Endothelial cell of umbilical vein (primary cell): Measurements from ENCODE around the gene REPIN1. TPM values are rescaled to one million over a fixed set of nuclear protein-coding genes. Genes with fewer than 3 reads are reported as not detected.

Experiments
- BruUV-seq: library from RNA; stranded (reverse); fragments of 400-500 nt; replicated peaks from 2 replicates; lab custom pipeline; 2021; lab: Mats Ljungman, UMichigan
- CTCF ChIA-PET: fragments of 300-600, 350-600 bp; sonication (Branson Sonifier 250); formaldehyde crosslinking; loops from one replicate; lab custom pipeline; 2021; ENCODE audit warnings: antibody characterized with exemption, inconsistent platforms; lab: Charles Lee
- POLR2A ChIA-PET: fragments of 300-600, 350-600 bp; sonication (Branson Sonifier 250); formaldehyde crosslinking; loops from one replicate; lab custom pipeline; 2021; ENCODE audit warnings: antibody characterized with exemption, inconsistent platforms; lab: Charles Lee
- DNase-seq: peaks from one replicate; pipeline ENCODE4 v3.0.0-alpha.2; 2011; ENCODE audit warnings: low read depth, low spot score
- FAIRE-seq: peaks from 2 replicates; lab custom pipeline; 2011; peaks lifted over from hg19 to GRCh38; lab: Jason Lieb, UNC
- H2AFZ ChIP-seq: 2 replicates; pipeline ENCODE4 v1.6.0; 2012; ENCODE audit warnings: low read depth, low read length, control low read depth, inconsistent platforms
- H3K27ac ChIP-seq: 2 replicates; pipeline ENCODE4 v1.5.1; 2011; ENCODE audit warnings: low read depth, mild to moderate bottlenecking, control low read depth, low read length, moderate library complexity; ENCODE audit not compliant: insufficient read depth
- H3K27me3 ChIP-seq, 2 experiments: 2 replicates each; pipeline versions ENCODE4 v1.6.0 to v1.6.1; 2011; ENCODE audit warnings: low read length in 2 of 2, mixed read lengths in 1 of 2; ENCODE audit not compliant: control insufficient read depth in 2 of 2, insufficient read depth in 2 of 2
- H3K36me3 ChIP-seq, 2 experiments: 2 replicates in 1 of 2; 3 replicates in 1 of 2; pipeline ENCODE4 v1.5.1; 2011; ENCODE audit warnings: low read length in 2 of 2, mild to moderate bottlenecking in 1 of 2, moderate library complexity in 1 of 2; ENCODE audit not compliant: control insufficient read depth in 2 of 2, insufficient read depth in 2 of 2; ENCODE audit errors: extremely low read depth in 1 of 2
- H3K4me1 ChIP-seq: 3 replicates; pipeline ENCODE4 v1.5.1; 2011; ENCODE audit warnings: mild to moderate bottlenecking, low read length; ENCODE audit not compliant: control insufficient read depth, insufficient read depth; ENCODE audit errors: extremely low read depth
- H3K4me2 ChIP-seq: 2 replicates; pipeline ENCODE4 v1.6.1; 2011; ENCODE audit warnings: low read length, control low read depth, mixed read lengths; ENCODE audit not compliant: insufficient read depth
- H3K4me3 ChIP-seq, 3 experiments: fragments of 200-600 bp in 1 of 3; sonication (generic), shearing (Covaris generic) in 1 of 3; replicated peaks in 1 of 3; 2 replicates each; pipeline ENCODE4 v1.5.1; 2011 to 2016; ENCODE audit warnings: control low read depth in 3 of 3, low read length in 3 of 3, mild to moderate bottlenecking in 2 of 3, inconsistent platforms in 1 of 3, low read depth in 1 of 3, moderate library complexity in 1 of 3; ENCODE audit not compliant: insufficient read depth in 1 of 3
- H3K79me2 ChIP-seq: 2 replicates; pipeline ENCODE4 v1.6.0; 2012; ENCODE audit warnings: low read length, inconsistent platforms; ENCODE audit not compliant: control insufficient read depth, insufficient read depth
- H3K9ac ChIP-seq: replicated peaks from 2 replicates; pipeline ENCODE3; 2011; ENCODE audit warnings: low read length, control low read depth; ENCODE audit not compliant: insufficient read depth; ENCODE audit errors: extremely low read depth
- H3K9me1 ChIP-seq: replicated peaks from 3 replicates; pipeline ENCODE4 v1.6.0; 2011; ENCODE audit warnings: mild to moderate bottlenecking, low read length; ENCODE audit not compliant: control insufficient read depth, insufficient read depth; ENCODE audit errors: extremely low read depth
- H3K9me3 ChIP-seq: replicated peaks from 2 replicates; pipeline ENCODE4 v1.5.1; 2012; ENCODE audit warnings: low read length, inconsistent platforms; ENCODE audit not compliant: control insufficient read depth, insufficient read depth
- H4K20me1 ChIP-seq: replicated peaks from 2 replicates; pipeline ENCODE3; 2011; ENCODE audit warnings: mild to moderate bottlenecking, low read length; ENCODE audit not compliant: control insufficient read depth, insufficient read depth; ENCODE audit errors: extremely low read depth
- EZH2 ChIP-seq: IDR thresholded peaks from 2 replicates; pipeline ENCODE4 v1.6.1; 2012; ENCODE audit warnings: borderline replicate concordance, low read depth, mild to moderate bottlenecking, moderate library complexity, low read length, inconsistent platforms; ENCODE audit not compliant: severe bottlenecking
- FOS ChIP-seq: IDR thresholded peaks from 2 replicates; pipeline ENCODE4 v1.6.1; 2011; ENCODE audit warnings: mild to moderate bottlenecking, low read length, moderate library complexity, borderline replicate concordance; ENCODE audit not compliant: insufficient read depth
- GATA2 ChIP-seq: IDR thresholded peaks from 2 replicates; pipeline ENCODE4 v1.7.0; 2011; ENCODE audit warnings: low read depth, mild to moderate bottlenecking, moderate library complexity, mixed read lengths, low read length; ENCODE audit not compliant: insufficient read length, insufficient read depth
- JUN ChIP-seq: IDR thresholded peaks from 2 replicates; pipeline ENCODE4 v1.6.1; 2011; ENCODE audit warnings: borderline replicate concordance, low read depth; ENCODE audit not compliant: insufficient read length, insufficient read depth
- MYC ChIP-seq: IDR thresholded peaks from one replicate; pipeline ENCODE4 v1.6.1; 2011; ENCODE audit warnings: mild to moderate bottlenecking, low read depth, low read length
- POLR2A ChIP-seq: IDR thresholded peaks from 2 replicates; pipeline ENCODE4 v1.6.1; 2012; ENCODE audit warnings: low read depth, mild to moderate bottlenecking, control low read depth, low read length
- POLR2AphosphoS5 ChIP-seq: IDR thresholded peaks from 2 replicates; pipeline ENCODE4 v1.6.1; 2012; ENCODE audit warnings: low read depth, mild to moderate bottlenecking, control low read depth, low read length, moderate library complexity; ENCODE audit not compliant: insufficient read depth
- dilution Hi-C: fragments of 300-500 bp; cut with MboI; formaldehyde crosslinking; loops from one replicate; pipeline ENCODE4 v1.15.0; 2019; ENCODE audit warnings: low sequenced_read_pairs; ENCODE audit not compliant: extremely low pct_ligation_motif_present
- intact Hi-C: fragments of 100-400 bp; cut with micrococcal nuclease; formaldehyde crosslinking; loops from one replicate; pipeline ENCODE4 v1.10.0; 2022
- polyA plus RNA-seq, 4 experiments: library from polyadenylated mRNA; depleted of rRNA in 3 of 4; stranded (reverse) in 3 of 4; unstranded in 1 of 4; fragments of >200 nt; gene quantifications; 2 replicates each; pipeline versions ENCODE4 v1.2.1 to v1.2.3, GENCODE V29; 2011 to 2012; ENCODE audit warnings: missing spikeins in 1 of 4
- total RNA-seq: library from RNA; stranded (reverse); gene quantifications from 2 replicates; pipeline ENCODE4 v1.2.3, GENCODE V29; 2021
- TF ChIP-seq, protein P1 (sequence below), 2 donors: IDR thresholded peaks; 1 replicate in 1 of 2; 2 replicates in 1 of 2; pipeline ENCODE4 v1.5.1; 2011; ENCODE audit warnings: low read length in 2 of 2, mild to moderate bottlenecking in 2 of 2, moderate library complexity in 2 of 2, control low read depth in 1 of 2, inconsistent platforms in 1 of 2, low read depth in 1 of 2; ENCODE audit not compliant: insufficient read depth in 1 of 2; ENCODE audit errors: extremely low read depth in 1 of 2
- TF ChIP-seq, protein P2 (sequence below): IDR thresholded peaks from 2 replicates; pipeline ENCODE4 v1.6.1; 2011; ENCODE audit not compliant: insufficient read depth, insufficient read length

REPIN1 gene
- total and polyA plus RNA-seq, 2 donors (not counting 3 experiments of a cell fraction or from before 2014, with no cell fraction given), result 108 to 140 TPM

DNA sequence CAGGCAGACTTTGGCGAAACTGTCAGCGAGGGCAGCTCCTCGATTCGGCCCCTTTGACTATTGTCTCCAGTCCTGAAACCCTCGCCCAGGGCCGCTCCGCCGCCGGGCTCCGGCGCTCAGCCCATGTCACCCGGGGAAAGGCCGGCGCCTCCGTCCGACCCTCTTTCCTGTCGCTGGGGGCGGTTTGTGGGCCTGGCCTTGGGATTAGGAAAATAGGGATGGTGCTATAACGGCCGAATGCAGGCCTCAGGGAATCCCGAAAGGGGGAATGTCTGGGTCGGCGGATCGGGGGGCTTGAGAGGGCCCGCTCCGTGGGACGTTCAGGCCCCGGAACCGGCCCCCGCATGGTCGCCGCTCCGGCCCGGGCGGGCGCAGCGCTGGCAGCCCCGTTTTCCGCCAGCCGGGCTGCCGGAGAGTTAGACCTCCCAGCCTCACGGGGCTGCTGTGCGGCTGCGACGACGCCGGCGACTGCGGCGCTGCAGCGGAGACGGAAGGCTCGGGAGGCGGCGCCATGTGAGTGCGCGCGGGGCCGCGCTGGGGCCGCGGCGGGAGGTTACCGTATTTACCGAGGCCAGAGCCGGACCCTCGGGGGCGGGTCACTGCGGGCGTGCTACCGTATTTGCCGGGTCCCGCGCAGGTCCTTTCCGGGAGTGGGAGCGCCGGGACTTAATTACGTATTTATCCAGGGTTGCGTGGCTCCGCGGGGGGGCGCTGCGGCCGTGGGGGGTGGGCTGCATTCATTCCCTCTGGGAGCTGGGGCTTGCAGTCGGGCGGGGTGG, 36.4 kb downstream of the REPIN1 start:
- TF ChIP-seq JUN, result no peak
- TF ChIP-seq POLR2A, result peak; percentile 89
- TF ChIP-seq EZH2, result no peak
- TF ChIP-seq, protein P1, sequence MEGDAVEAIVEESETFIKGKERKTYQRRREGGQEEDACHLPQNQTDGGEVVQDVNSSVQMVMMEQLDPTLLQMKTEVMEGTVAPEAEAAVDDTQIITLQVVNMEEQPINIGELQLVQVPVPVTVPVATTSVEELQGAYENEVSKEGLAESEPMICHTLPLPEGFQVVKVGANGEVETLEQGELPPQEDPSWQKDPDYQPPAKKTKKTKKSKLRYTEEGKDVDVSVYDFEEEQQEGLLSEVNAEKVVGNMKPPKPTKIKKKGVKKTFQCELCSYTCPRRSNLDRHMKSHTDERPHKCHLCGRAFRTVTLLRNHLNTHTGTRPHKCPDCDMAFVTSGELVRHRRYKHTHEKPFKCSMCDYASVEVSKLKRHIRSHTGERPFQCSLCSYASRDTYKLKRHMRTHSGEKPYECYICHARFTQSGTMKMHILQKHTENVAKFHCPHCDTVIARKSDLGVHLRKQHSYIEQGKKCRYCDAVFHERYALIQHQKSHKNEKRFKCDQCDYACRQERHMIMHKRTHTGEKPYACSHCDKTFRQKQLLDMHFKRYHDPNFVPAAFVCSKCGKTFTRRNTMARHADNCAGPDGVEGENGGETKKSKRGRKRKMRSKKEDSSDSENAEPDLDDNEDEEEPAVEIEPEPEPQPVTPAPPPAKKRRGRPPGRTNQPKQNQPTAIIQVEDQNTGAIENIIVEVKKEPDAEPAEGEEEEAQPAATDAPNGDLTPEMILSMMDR (IDR thresholded peaks at IDR 0.05; ENCODE audit: extremely low read depth in 1 of 2, insufficient read depth in 1 of 2, low read depth in 1 of 2, low read length in 2 of 2), result peak in 1 of 2 donors; percentile 22
- TF ChIP-seq, protein P2, sequence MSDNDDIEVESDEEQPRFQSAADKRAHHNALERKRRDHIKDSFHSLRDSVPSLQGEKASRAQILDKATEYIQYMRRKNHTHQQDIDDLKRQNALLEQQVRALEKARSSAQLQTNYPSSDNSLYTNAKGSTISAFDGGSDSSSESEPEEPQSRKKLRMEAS, result peak; percentile 14
- TF ChIP-seq GATA2, result no peak
- peak; percentile 9 for TF ChIP-seq FOS
- TF ChIP-seq POLR2AphosphoS5, result peak; percentile 91
- no peak for TF ChIP-seq MYC
- POLR2A ChIA-PET, result interaction anchor here (0.6 to 0.8 kb wide), 2 partner anchors 27 to 34 kb away, joined by 3 to 4 read pairs; no protein-coding TSS in a partner anchor
- CTCF ChIA-PET, result interaction anchor here (0.8 to 2.4 kb wide), 10 partner anchors 10 to 50 kb away, joined by 3 to 11 read pairs (median 4); partner anchors contain the start of gene REPIN1
- Histone ChIP-seq H3K36me3 (no peaks in the 10 kb centered on the region), H3K4me2 (peak overlapping the region; percentile 83), H3K4me3 (peak overlapping the region; percentile 68 to 81 (median 79)), H3K9ac (peak overlapping the region; percentile 81), H3K27me3 (no peaks in the 10 kb centered on the region), H3K9me3 (no peaks in the 10 kb centered on the region), H3K79me2 (no peaks in the 10 kb centered on the region), H2AFZ (peak overlapping the region; percentile 96), H4K20me1 (no peaks in the 10 kb centered on the region), H3K4me1 (peaks cover 15% of the 10 kb centered on the region), H3K27ac (peak overlapping the region; percentile 71), H3K9me1 (no peaks in the 10 kb centered on the region)
- DNase-seq (peak; percentile 87), FAIRE-seq (peak; percentile 90)
- dilution Hi-C loops (no loop called here), intact Hi-C loops (loop anchor here (1.0 kb wide), 2 partner anchors 26 to 39 kb away; partner anchors contain the start of gene ZNF775)
- BruUV-seq, result TSS peak; percentile 77
